Measurements from ENCODE around the gene PKD2L2.

Gene PKD2L2

DNA sequence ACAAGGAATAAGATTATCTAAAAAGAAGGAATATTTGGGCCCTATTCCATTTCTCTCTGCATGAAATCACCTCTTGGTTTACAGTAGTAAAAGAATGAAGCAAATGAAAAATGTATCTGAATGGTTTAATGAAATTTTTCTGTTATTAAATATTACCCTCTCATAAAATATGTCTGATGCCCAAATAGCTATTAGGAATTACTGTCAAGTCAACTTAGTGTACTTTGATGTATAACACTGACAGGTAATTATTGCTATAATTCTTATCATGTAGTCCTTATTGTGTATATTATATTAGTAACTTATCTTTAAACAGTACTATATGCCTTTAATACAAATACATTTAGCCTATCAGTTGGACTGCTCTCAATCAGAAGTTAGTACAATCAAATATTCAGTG is 13.2 kb upstream of the PKD2L2 start:
- Histone ChIP-seq H4K20me1 (ENCODE audit: low read depth, low read length) (no peaks in the 10 kb centered on the region), H3K79me2 (ENCODE audit: insufficient read depth, low read length) (no peaks in the 10 kb centered on the region), H3K27me3 (ENCODE audit: low read length) (no peaks in the 10 kb centered on the region), H3K27ac (ENCODE audit: low read depth, low read length) (no peak overlapping the region), H3K9me3 (ENCODE audit: insufficient read depth, low read length) (no peaks in the 10 kb centered on the region), H3K4me2 (ENCODE audit: low read depth, low read length, poor library complexity, severe bottlenecking) (no peak overlapping the region), H3F3A (ENCODE audit: insufficient read depth) (no peaks in the 10 kb centered on the region), H3K4me3 (ENCODE audit: insufficient read depth, low read length, poor library complexity, severe bottlenecking) (no peak overlapping the region), H2AFZ (ENCODE audit: low read depth, low read length, severe bottlenecking) (no peak overlapping the region), H3K36me3 (ENCODE audit: low read length) (no peaks in the 10 kb centered on the region), H3K9ac (ENCODE audit: low read length) (no peak overlapping the region), H3K9me2 (replicated peaks; ENCODE audit: insufficient read depth, low read length) (no peaks in the 10 kb centered on the region)
- TF ChIP-seq, protein P1, sequence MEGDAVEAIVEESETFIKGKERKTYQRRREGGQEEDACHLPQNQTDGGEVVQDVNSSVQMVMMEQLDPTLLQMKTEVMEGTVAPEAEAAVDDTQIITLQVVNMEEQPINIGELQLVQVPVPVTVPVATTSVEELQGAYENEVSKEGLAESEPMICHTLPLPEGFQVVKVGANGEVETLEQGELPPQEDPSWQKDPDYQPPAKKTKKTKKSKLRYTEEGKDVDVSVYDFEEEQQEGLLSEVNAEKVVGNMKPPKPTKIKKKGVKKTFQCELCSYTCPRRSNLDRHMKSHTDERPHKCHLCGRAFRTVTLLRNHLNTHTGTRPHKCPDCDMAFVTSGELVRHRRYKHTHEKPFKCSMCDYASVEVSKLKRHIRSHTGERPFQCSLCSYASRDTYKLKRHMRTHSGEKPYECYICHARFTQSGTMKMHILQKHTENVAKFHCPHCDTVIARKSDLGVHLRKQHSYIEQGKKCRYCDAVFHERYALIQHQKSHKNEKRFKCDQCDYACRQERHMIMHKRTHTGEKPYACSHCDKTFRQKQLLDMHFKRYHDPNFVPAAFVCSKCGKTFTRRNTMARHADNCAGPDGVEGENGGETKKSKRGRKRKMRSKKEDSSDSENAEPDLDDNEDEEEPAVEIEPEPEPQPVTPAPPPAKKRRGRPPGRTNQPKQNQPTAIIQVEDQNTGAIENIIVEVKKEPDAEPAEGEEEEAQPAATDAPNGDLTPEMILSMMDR (IDR thresholded peaks at IDR 0.05; ENCODE audit: insufficient read depth, low read length, poor library complexity, severe bottlenecking) = no peak
- no peak for TF ChIP-seq EZH2phosphoT487 (conservative IDR thresholded peaks at IDR 0.05; ENCODE audit: low read length)

DNA sequence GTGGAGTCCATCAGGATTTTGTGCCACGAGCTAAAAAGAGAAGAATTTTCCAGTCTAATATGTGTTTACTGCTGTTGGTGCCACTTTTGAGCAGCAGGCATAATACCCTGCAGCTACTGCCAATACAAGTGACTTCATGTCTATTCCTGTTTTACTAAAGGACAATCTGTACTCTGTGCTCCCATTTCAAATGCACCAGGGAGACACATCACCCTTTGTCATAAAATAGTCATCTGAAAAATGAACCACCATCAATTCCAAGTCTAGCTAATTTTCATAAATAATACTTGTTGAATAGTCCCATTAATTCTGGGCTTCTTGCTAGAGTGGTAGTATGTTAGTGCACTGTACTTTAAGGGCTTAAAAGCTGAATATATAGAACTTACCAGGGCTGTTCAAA is 8.9 kb upstream of the PKD2L2 start:
- Histone ChIP-seq H3K9ac (ENCODE audit: low read length) (no peak overlapping the region), H3K27ac (ENCODE audit: low read depth, low read length) (no peak overlapping the region), H3K36me3 (ENCODE audit: low read length) (no peaks in the 10 kb centered on the region), H4K20me1 (ENCODE audit: low read depth, low read length) (no peaks in the 10 kb centered on the region), H3K4me3 (ENCODE audit: insufficient read depth, low read length, poor library complexity, severe bottlenecking) (no peak overlapping the region), H3F3A (ENCODE audit: insufficient read depth) (no peaks in the 10 kb centered on the region), H3K4me2 (ENCODE audit: low read depth, low read length, poor library complexity, severe bottlenecking) (no peak overlapping the region), H3K9me3 (ENCODE audit: insufficient read depth, low read length) (no peaks in the 10 kb centered on the region), H3K79me2 (ENCODE audit: insufficient read depth, low read length) (no peaks in the 10 kb centered on the region), H3K27me3 (ENCODE audit: low read length) (no peaks in the 10 kb centered on the region), H3K9me2 (replicated peaks; ENCODE audit: insufficient read depth, low read length) (no peaks in the 10 kb centered on the region), H2AFZ (ENCODE audit: low read depth, low read length, severe bottlenecking) (no peak overlapping the region)
- TF ChIP-seq, protein P1 (IDR thresholded peaks at IDR 0.05; ENCODE audit: insufficient read depth, low read length, poor library complexity, severe bottlenecking) = no peak
- no peak for TF ChIP-seq EZH2phosphoT487 (conservative IDR thresholded peaks at IDR 0.05; ENCODE audit: low read length)

DNA sequence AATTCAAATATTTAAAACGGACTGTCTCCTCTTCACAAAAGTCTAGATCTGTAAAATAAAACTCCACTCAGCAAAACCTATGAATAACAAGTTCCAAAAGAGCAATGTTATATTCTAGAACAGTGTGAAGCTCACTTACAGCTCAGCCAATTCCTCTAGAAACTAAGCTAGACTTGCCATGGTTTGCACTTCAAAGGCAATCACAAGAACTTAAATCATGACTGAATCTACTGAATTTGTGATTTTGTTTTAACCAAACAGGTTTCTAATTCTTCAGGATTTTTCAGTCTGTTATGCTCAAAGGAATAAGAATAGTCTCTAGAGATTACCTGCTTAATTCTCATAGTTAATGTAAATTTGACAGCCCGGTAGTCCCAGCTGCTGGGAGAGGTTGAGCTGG is 1.4 kb upstream of the PKD2L2 start:
- no peaks in the 10 kb centered on the region for H3K79me2 ChIP-seq (ENCODE audit: insufficient read depth, low read length)
- H3K36me3 ChIP-seq (ENCODE audit: low read length) = no peaks in the 10 kb centered on the region
- no peak overlapping the region for H3K27ac ChIP-seq (ENCODE audit: low read depth, low read length)
- no peaks in the 10 kb centered on the region for H3K9me2 ChIP-seq (replicated peaks; ENCODE audit: insufficient read depth, low read length)
- H3F3A ChIP-seq (ENCODE audit: insufficient read depth) = peaks cover 8% of the 10 kb centered on the region; the same call in 1 of the 2 replicates
- no peaks in the 10 kb centered on the region for H3K9me3 ChIP-seq (ENCODE audit: insufficient read depth, low read length)
- H3K27me3 ChIP-seq (ENCODE audit: low read length) = no peaks in the 10 kb centered on the region
- H3K4me3 ChIP-seq (ENCODE audit: insufficient read depth, low read length, poor library complexity, severe bottlenecking) = no peak overlapping the region
- TF ChIP-seq EZH2phosphoT487 (conservative IDR thresholded peaks at IDR 0.05; ENCODE audit: low read length) = no peak
- TF ChIP-seq, protein P1 (IDR thresholded peaks at IDR 0.05; ENCODE audit: insufficient read depth, low read length, poor library complexity, severe bottlenecking) = no peak
- H4K20me1 ChIP-seq (ENCODE audit: low read depth, low read length) = no peaks in the 10 kb centered on the region
- peak overlapping the region; percentile 76 for H3K4me2 ChIP-seq (ENCODE audit: low read depth, low read length, poor library complexity, severe bottlenecking)
- H3K9ac ChIP-seq (ENCODE audit: low read length) = no peak overlapping the region
- peak overlapping the region; percentile 87 for H2AFZ ChIP-seq (ENCODE audit: low read depth, low read length, severe bottlenecking)
